Glutamatergic neuron (in vitro differentiated cells): ENCODE measurements around the gene PAGR1. TPM values are rescaled to one million over a fixed set of nuclear protein-coding genes. Genes with fewer than 3 reads are reported as not detected.
"Not testable (repeated sequence)": the region's sequence is repeated elsewhere in the genome, so short reads cannot be mapped to it uniquely, and the experiment has no call there.

Experiments
- DNase-seq: peaks from one replicate; pipeline ENCODE4 v3.0.0; 2022
- H3K27ac Mint-ChIP-seq: one replicate; pipeline ENCODE4 v1.8.0; 2020; ENCODE audit warnings: mild to moderate bottlenecking, mixed read lengths, inconsistent platforms; ENCODE audit not compliant: unreplicated experiment
- H3K27me3 Mint-ChIP-seq: one replicate; pipeline ENCODE4 v1.8.0; 2020; ENCODE audit warnings: mild to moderate bottlenecking, moderate library complexity, mixed read lengths, inconsistent platforms; ENCODE audit not compliant: unreplicated experiment
- H3K36me3 Mint-ChIP-seq: one replicate; pipeline ENCODE4 v1.8.0; 2020; ENCODE audit warnings: mild to moderate bottlenecking, mixed read lengths, inconsistent platforms; ENCODE audit not compliant: unreplicated experiment
- H3K4me1 Mint-ChIP-seq: one replicate; pipeline ENCODE4 v1.8.0; 2020; ENCODE audit warnings: mild to moderate bottlenecking, low read depth, mixed read lengths, inconsistent platforms; ENCODE audit not compliant: unreplicated experiment
- H3K4me3 Mint-ChIP-seq: one replicate; pipeline ENCODE4 v1.8.0; 2020; ENCODE audit warnings: mild to moderate bottlenecking, mixed read lengths, inconsistent platforms; ENCODE audit not compliant: unreplicated experiment
- H3K9me3 Mint-ChIP-seq: one replicate; pipeline ENCODE4 v1.8.0; 2020; ENCODE audit warnings: mild to moderate bottlenecking, moderate library complexity, mixed read lengths, inconsistent platforms; ENCODE audit not compliant: unreplicated experiment
- CTCF ChIP-seq: fragments of 200-600 bp; sonication (generic); IDR thresholded peaks from one replicate; pipeline ENCODE4 v1.5.0; 2021; ENCODE audit not compliant: partially characterized antibody, unreplicated experiment
- total RNA-seq: library from RNA; stranded (reverse); fragmentation: NEBNext Ultra II Directional; extraction: Animal tissue kit (Norgen Biotek cat#: 25700); gene quantifications from one replicate; pipeline ENCODE4 v1.2.1, GENCODE V29; 2021; ENCODE audit not compliant: unreplicated experiment

Gene PAGR1
- total RNA-seq, 1 donor from 2014 or later = 110 TPM

- H3K9me3 Mint-ChIP-seq = peaks cover 1% of the 10 kb centered on the region
- H3K27me3 Mint-ChIP-seq = peaks cover 6% of the 10 kb centered on the region
- H3K27ac Mint-ChIP-seq = no peak overlapping the region
- TF ChIP-seq CTCF = no peak
- no peaks in the 10 kb centered on the region for H3K36me3 Mint-ChIP-seq
- no peak for DNase-seq
- H3K4me3 Mint-ChIP-seq = no peak overlapping the region
- H3K4me1 Mint-ChIP-seq = no peaks in the 10 kb centered on the region
Observed at GRCh38 chr16:29779474-29779873, 36.5 kb upstream of the PAGR1 start.

DNA sequence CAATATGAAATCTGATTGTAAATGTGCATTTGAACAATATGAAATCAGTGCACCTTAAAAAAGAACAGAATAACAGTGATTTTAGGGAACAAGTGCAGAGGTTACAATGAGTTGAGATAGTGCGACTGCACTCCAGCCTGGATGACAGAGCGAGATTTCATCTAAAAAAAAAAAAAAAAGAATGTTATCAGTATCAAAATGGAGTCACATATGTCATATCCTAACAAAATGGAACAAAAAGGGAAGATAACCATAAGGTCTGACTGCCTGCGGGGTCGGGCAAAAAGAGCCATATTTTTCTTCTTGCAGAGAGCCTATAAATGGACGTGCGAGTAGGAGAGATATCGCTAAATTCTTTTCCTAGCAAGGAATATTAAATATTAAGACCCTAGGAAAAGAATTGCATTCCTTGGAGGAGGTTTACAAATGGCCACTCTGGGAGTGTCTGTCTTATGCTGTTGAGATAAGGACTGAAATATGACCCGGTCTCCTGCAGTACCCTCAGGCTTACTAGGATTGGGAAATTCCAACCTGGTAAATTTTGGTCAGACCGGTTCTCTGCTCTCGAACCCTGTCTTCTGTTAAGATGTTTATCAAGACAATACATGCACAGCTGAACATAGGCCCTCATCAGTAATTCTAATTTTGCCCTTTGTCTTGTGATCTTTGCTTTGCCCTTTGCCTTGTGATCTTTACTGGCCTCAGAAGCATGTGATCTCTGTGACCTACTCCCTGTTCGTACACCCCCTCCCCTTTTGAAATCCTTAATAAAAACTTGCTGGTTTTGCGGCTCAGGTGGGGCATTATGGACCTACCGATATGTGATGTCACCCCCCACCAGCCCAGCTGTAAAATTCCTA lies 32.6 kb upstream of the PAGR1 start:
- not testable (repeated sequence) for H3K27ac Mint-ChIP-seq, H3K36me3 Mint-ChIP-seq, H3K27me3 Mint-ChIP-seq, H3K4me3 Mint-ChIP-seq, H3K9me3 Mint-ChIP-seq, DNase-seq, H3K4me1 Mint-ChIP-seq

DNA sequence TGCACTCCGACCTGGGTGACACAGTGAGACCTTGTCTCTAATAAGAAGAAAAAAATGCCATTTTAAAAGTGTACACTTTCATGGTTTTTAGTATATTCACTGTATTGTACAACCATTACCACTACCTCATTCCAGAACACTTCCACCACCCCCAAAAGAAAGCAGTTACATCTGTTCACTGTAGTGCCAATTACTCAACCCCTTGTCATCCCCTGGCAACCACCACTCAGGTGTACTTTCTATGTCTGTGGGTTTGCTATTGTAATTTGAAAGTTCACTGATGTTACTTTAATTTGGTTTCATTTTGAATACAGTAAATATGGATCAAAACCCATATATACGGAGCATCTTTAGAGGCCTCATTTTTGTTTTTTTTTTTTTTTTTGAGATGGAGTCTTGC lies 31.8 kb upstream of the PAGR1 start:
- no peak for DNase-seq
- TF ChIP-seq CTCF = no peak
- Mint-ChIP-seq H3K4me1 (peaks cover 2% of the 10 kb centered on the region), H3K36me3 (no peaks in the 10 kb centered on the region), H3K27ac (no peak overlapping the region), H3K9me3 (peaks cover 1% of the 10 kb centered on the region), H3K4me3 (no peak overlapping the region), H3K27me3 (peaks cover 4% of the 10 kb centered on the region)

- H3K36me3 Mint-ChIP-seq = no peaks in the 10 kb centered on the region
- H3K27ac Mint-ChIP-seq = no peak overlapping the region
- peak; percentile 86 for TF ChIP-seq CTCF
- H3K27me3 Mint-ChIP-seq = peaks cover 6% of the 10 kb centered on the region
- H3K4me1 Mint-ChIP-seq = peaks cover 2% of the 10 kb centered on the region
- peak; percentile 87 for DNase-seq
- peaks cover 1% of the 10 kb centered on the region for H3K9me3 Mint-ChIP-seq
- peak overlapping the region; percentile 73 for H3K4me3 Mint-ChIP-seq
Observed at GRCh38 chr16:29784901-29785500, 31.0 kb upstream of the PAGR1 start.

- H3K27me3 Mint-ChIP-seq, H3K4me3 Mint-ChIP-seq, H3K9me3 Mint-ChIP-seq, H3K4me1 Mint-ChIP-seq, H3K36me3 Mint-ChIP-seq, H3K27ac Mint-ChIP-seq, DNase-seq: not testable (repeated sequence)
Observed at GRCh38 chr16:29787155-29787554, 28.8 kb upstream of the PAGR1 start.

GRCh38 chr16:29789775-29790182 lies 26.2 kb upstream of the PAGR1 start:
- H3K36me3 Mint-ChIP-seq = no peaks in the 10 kb centered on the region
- DNase-seq = no peak
- no peak for TF ChIP-seq CTCF
- peaks cover 13% of the 10 kb centered on the region for H3K4me1 Mint-ChIP-seq
- H3K27me3 Mint-ChIP-seq = peaks cover 5% of the 10 kb centered on the region
- H3K9me3 Mint-ChIP-seq = no peaks in the 10 kb centered on the region
- H3K4me3 Mint-ChIP-seq = peak overlapping the region; percentile 92
- peak overlapping the region; percentile 96 for H3K27ac Mint-ChIP-seq
